22Rv1 (cell line): ENCODE data around the gene PSORS1C2.

Experiments
- CTCF ChIP-seq: fragments of 450-650 bp; IDR thresholded peaks from 2 replicates; pipeline ENCODE4 v1.5.1; 2017; ENCODE audit warnings: mild to moderate bottlenecking
- ZFX ChIP-seq: fragments of 450-650 bp; IDR thresholded peaks from 2 replicates; pipeline ENCODE4 v1.6.1; 2017; ENCODE audit warnings: antibody characterized with exemption, borderline replicate concordance

GRCh38 chr6:31125162-31125561 is 13.7 kb downstream of the PSORS1C2 start:
- no peak for TF ChIP-seq CTCF
- no peak for TF ChIP-seq ZFX
